Raji (cell line): ENCODE measurements around the gene NACC1.

ENCODE experiments used
- POLR2A ChIP-seq: IDR thresholded peaks from 2 replicates; pipeline ENCODE4 v1.6.1; 2011; ENCODE audit warnings: low read depth, low read length, control low read depth; ENCODE audit not compliant: insufficient read depth

NACC1 gene

DNA sequence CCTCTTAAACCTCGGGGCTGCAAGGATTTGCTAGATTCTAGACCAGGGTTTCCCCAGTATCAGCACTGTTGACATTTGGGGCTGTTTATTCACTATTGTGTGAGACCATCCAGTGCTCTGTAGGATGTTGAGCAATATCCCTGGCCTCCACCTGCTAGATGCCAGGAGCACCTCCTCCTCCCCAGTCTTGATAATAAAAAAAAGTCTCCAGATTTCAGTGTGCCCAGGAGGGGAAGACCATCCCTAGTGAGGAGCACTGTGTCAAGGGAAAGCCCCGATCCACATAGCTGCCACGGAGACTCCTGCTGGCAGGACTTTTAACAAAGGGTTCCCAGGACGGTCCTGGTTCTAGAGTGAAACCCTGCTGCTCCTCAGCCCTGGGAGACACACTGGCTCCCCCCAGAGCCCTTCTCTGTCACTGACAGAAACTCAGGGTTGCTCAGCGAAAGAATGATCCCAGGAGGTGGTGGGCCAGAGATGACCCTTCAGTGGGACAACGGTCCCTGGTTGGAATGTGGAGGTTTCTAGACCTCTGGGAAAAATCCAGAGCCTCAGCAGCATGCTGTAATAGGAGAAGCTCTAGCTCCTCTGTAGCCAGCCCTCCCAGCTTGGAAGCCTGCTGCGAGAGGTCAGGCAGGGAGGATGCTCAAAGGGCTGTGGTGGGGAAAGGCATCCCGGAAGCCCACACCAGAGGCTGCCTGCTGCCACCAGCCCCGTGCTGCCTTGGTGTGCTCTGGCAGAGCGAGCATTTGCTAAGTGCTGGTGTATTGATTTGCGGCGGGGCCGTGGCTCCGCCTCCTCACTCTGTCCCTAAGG lies 35.7 kb upstream of the NACC1 start:
- TF ChIP-seq POLR2A: no peak

DNA sequence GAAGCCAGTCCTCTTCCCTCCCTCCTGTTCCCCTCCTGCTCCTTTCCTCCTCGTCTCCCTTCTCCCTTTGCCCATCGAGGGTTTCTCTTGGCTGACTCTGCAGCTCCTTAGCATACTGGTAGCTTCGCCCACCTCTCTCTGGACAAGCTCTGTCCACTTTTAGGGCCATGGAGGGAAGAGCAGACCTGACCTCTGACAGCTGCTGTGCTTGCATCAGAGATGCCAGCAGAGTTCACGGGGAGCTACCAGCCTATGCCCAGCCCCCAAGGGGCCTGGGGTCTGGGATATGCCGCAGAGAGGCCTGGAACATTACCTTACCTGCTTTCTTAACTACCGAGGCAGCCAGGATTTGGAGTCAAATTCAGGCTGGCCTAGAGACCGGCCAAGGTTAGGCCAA lies 35.1 kb upstream of the NACC1 start:
- no peak for TF ChIP-seq POLR2A

DNA sequence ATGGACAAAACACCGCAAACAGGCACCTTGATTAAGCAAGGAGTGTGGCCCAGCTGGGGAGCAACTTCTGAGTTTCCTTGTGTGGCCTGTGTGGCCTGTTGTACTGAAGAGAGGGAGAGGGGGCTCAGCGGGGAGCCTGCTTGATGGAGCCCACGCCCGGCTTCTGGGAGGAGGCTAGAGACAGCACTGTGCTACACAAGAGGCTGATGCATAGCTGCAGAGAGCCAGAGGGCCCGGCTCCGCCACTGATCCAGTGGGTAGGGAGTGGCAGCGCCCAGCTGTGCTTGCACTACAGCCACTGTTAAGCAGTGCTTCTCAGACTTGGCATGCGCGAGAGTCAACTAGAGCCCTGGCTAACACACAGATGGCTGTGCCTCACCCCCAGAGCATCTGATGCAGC lies 34.4 kb upstream of the NACC1 start:
- TF ChIP-seq POLR2A: no peak

DNA sequence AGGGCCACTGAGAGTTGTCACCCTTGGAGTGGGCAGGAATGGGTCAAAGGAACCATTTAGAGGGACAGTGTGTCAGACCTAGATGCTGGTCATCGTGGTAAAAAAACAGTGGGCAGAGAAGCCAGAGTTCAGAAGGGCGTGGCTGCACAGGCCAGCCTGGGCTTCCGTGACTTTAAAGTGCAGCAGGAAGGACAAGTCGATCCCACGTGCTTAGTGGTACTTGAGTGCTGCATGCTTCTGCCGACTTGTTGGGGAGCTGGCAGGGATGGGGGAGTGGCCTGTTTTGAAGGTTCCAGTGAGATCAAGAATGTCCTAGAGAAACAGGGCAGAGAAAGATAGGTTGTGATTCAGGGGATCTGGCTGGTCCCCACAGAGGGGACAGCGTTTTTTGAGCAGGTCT lies 32.4 kb upstream of the NACC1 start:
- TF ChIP-seq POLR2A: no peak

DNA sequence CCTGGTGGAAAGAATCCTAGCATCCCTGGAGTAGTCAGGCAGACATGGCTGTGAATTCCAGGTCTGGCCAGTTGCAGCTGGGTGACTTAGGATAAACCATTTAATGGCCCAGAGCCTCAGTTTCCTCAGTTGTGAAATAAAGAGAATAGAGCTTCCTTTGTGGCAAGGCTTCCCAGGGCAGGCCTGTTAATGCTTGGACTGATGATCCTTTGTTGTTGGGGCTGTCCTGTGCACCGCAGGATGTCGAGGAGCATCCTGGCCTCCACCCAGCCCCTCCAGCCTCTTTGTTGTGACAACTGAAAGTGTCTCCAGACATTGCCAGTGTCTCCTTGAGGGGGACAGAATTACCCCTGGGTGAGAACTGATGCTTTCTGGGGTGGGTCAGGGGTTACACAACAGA lies 31.7 kb upstream of the NACC1 start:
- no peak for TF ChIP-seq POLR2A

DNA sequence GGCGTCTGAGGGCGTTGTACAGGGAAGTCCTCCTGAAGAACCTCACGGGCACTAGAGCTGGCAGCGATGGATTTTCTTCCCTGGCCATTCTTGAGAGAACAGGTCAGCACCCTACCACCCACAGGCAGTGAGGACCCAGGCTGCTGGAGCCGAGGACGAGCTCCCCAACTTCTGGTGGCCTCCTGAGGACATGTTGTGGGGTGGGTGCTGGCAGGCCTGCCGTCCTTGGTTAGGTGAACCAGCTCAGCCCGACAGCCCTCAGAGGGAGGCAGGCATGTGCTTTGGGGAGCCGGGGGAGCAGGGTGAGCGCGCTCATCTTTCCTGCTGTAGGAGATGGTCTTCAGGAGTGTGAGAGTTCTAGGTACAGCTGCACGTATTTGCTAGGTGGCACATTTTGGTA lies 30.8 kb upstream of the NACC1 start:
- TF ChIP-seq POLR2A: no peak

DNA sequence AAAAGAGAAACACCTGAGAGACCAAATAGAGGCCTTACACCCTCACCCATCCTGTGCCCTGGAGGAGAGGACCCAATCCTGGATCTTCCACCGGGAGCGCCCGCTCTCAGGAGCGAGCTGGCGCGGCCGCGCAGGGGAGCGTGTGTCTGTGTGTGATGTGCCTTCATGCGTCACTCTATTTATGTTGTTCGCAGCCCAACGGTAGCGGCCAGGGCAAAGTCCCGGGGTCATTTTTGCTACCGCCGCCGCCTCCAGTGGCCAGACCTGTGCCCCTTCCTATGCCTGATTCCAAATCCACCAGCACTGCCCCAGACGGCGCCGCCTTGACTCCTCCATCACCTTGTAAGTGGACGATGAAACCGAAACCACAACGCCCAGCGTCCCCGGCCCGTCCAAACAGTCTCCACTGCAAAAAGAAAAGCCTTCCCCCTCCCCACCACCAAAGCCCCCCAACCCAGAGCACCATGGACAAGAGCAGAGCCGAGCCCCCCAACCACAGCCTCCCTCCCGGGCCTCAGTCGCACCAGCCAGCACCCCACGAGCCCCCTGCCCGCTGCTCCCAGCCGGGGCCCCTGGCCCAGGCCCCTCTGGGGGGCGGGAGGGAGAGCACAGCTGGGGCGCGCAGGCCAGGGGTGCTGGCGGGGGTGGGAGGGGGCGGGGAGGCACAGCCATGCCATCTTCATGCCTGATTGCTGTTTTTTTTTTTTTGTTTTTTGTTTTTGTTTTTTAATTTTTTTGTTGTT lies 30.1 kb upstream of the NACC1 start:
- TF ChIP-seq POLR2A: no peak

DNA sequence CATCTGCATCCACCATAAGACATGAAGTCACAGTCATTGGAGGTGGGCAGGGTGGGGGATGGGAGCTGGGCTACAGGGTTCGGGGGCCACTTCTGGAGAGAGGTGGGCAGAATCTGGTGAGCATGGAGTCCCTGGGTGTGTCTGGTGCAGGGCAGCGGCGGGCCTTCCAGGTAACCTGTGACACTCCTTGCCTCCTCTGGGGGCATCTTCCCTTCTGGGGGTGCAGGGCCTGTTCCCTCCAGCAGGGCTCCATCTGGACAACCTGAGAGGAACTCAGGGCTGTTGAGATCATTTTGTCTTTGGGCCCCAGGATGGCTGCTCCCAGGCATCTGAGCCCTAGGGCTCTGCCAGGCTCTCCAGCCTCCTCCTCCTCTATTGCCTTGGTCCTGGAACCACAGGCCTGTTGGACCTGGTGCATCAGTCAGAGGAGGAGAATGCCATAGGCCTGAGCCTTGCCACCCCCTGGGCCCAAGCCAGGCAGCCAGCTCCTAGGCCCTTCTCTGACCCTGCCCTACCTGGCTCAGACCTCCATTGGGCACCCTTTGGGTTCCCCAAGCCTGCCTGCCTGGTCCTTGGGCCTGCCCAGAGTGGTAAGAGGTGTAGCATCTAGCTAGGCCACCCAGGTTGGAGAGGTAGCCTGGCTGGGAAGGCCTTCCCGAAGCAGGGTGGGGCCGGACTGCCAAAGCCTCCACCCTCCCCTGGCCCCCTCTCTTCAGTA lies 28.8 kb upstream of the NACC1 start:
- no peak for TF ChIP-seq POLR2A

DNA sequence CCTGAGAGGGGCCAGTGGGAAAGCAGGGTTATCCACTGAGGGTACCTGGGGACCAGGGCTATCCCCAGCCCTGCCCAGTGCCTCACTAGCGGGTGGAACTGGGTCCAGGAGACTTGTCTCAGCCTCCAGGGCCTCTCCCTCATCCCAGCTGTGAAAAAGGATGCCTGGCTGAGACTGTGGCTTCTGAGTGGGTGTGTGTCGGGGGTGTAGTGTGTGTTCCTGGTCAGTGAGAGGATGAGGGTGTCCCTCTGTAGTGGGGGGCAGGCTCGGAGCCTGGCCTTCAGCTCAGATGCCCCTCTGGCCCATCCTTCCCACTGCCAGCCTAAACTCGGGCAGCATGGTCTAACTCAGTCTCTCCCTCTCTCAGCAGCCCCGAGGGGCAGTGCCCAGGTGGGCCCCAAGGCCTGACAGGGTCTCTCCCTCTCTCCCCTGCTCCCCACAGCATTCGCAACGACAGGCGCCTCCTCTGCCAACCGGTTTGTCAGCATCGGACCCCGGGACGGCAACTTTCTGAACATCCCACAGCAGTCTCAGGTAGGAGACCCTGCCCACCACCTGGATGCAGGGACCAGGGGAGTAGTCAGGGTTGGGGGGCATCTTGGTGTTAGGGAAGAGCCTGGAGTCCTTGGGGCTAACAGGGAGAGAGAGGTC lies 28.1 kb upstream of the NACC1 start:
- TF ChIP-seq POLR2A: no peak

DNA sequence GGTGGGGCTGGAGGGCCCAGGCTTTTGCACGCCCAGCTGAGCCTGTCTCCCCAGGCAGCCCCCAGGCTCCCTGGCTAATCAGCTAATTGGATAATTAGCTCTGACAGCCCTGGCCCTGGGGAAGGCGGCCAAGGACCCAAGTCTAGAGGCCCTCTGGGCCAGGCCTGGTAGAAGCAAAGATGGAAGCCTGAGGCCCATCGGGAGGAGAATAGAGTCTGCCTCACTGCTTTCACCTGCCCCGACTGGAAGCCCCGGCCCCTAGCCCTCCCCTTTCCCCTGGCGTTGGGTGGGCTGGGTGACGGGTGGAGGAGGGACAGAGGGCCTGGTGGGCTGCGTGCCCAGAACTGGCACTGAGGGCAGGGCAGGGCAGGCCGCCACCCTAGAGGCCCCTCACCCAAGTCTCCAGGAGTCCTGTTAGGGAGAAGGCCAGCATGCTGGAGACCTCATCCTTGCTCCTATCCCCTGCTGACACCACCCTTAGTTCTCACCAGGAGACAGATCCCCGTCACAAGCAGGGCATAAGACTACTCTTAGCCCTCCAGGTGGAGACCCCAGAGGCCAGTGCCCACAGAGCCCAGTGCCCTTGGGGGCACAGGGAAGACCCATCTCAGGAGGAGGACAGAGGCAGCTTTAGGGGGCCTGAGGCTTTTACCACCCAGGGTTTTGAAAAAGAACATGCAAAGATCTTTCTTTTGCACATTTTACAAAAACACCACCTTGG lies 27.4 kb upstream of the NACC1 start:
- TF ChIP-seq POLR2A: no peak

DNA sequence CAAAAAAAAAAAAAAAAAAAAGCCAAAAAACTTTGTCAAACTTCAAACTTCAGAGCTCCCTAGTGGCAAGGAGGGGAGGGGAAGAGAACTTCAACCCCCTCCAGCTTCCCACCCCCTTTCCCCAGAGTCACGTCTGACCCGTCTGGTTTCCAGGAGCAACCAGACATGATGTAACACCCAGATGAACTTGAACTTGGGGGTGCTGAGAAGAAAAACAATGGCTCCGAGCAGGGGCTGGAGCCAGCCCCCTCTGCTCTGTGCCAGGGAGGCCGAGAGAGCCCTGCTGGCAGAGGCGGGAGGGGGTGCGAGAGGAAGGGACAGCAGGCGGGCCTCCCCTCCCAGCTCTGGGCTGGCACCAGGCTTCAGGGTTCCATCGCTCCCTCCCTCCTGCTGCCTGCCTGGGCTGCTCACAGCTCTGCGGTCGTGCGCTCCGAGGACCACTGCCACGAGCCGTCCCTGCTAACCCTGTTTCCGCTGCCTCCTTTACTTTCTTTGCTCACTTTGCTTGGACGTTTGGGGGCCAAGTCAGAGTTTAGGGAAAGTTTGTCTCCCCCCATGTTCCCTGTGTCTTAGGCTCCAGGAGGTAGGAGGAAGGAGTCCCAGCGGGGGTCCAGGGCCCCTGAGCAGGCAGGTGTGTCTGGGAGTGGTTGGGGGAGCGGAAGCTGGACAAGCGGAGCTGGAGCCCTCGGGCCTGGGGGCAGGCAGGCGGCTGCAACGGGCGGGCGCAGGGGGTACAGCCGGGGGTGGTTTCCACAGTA lies 26.5 kb upstream of the NACC1 start:
- no peak for TF ChIP-seq POLR2A

DNA sequence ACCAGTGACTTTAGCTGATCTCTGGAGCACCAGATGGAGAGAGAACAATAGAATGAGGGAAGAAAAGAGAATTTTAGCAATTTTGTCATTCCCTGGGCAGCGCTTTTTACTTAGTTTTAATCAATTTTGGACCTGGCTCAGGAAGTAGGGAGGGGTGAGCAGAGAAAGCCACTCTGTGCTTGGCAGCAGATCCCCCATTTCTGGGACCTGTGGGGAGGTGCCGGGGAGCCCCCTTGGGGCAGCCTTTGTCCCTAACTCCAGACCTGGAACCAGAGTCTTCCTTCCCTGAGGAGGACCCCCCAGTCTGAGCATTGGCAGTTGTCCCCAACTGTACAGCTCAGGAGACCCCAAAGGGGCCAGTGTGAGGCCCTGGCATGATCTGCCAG lies 25.9 kb upstream of the NACC1 start:
- no peak for TF ChIP-seq POLR2A

DNA sequence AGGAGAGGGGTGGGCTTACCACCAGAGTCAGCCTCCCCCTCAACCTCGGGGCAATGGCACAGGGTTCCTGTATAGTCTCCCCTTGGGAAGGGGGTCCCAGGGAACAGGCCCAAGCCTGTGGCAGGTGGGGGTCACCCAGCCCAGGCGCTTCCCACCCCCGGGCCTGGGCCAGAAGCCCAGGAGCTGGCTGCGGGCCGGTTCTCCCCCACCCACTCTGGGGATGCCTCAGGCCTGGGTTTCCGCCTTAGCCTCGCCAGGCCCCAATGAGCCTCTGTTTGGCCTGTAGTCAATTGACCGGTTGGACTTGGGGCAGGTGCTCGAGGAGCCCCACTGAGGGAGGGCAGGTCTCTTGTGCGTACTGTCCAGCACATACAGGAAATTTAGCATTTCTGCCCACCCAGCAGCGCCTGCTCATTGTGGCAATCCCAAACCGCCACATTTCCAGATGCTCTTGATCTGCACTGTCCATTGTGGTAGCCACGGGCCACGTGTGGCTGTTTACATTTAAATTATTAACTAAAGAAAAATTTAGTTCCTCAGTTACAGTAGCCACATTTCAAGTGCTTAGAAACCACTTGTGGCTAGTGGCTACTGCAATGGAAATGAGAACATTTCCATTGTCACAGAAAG lies 25.3 kb upstream of the NACC1 start:
- TF ChIP-seq POLR2A: no peak

DNA sequence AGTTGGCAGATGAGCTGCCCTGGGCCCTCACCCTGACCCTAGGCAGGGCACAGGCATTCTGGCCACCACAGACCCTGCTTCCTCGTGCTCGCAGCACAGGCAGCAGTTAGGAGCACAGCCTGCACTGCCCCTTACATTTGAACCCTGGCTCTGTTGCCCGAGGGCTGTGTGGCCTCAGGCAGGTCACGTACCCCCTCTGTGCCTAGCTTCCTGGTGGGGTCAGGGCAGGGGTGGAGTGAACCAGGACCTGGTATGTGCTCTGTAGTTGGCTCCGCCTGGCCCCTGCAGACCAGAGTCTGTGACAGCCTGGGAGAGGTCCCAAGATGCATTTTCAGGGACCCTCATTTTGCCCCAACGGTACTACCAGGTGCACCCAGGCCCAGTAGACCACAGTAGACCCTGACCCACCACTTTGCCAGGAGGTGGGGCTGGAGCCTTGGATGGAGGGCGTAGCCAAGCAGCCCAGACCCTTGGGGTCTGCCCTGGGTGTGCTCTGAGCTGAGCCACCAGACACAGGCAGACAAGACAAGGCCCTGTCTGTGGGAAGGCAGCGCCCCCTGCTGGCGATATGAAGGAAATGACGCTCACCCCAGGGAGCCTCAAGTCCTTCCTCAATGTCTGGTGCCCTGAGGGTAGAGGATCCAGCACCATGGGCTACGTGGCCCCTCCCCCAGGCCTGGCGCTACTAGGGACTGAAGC lies 24.5 kb upstream of the NACC1 start:
- TF ChIP-seq POLR2A: no peak

DNA sequence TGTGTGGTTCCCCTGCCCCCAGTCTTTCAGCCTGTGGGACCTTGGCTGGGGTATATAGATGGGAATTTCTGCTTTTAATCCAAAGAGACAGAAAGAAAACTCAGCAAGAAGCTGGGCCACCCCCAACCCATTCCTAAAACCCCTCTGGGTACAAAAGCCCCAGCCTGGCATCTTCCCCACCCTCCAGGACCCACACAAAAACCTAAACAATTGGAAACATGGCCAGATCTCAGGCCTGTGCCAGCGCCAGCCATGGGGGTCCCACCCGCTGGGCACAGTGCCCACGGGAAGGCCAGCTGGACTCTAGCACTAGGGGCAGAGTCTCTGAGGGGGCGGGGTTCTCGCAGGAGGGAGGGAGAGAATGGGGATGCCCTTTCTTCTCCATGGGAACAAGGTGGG lies 24.0 kb upstream of the NACC1 start:
- no peak for TF ChIP-seq POLR2A
